Inflammatory macrophage (primary cell): ENCODE data around the gene BRINP2.

Source experiments
- DNase-seq, 2 donors: peaks; one replicate each; pipeline ENCODE4 v3.0.0-alpha.2; 2020 to 2022
- total RNA-seq, 18 experiments: gene quantifications; one replicate each; lab custom pipeline; 2026; ENCODE audit warnings: mixed read lengths in 6 of 18, inconsistent platforms in 2 of 18; lab: John Stamatoyannopoulos, UW

The BRINP2 gene, protein sequence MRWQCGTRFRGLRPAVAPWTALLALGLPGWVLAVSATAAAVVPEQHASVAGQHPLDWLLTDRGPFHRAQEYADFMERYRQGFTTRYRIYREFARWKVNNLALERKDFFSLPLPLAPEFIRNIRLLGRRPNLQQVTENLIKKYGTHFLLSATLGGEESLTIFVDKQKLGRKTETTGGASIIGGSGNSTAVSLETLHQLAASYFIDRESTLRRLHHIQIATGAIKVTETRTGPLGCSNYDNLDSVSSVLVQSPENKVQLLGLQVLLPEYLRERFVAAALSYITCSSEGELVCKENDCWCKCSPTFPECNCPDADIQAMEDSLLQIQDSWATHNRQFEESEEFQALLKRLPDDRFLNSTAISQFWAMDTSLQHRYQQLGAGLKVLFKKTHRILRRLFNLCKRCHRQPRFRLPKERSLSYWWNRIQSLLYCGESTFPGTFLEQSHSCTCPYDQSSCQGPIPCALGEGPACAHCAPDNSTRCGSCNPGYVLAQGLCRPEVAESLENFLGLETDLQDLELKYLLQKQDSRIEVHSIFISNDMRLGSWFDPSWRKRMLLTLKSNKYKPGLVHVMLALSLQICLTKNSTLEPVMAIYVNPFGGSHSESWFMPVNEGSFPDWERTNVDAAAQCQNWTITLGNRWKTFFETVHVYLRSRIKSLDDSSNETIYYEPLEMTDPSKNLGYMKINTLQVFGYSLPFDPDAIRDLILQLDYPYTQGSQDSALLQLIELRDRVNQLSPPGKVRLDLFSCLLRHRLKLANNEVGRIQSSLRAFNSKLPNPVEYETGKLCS
- 0 to 0.24 (median 0) reads per million in 18 experiments for total RNA-seq

DNA sequence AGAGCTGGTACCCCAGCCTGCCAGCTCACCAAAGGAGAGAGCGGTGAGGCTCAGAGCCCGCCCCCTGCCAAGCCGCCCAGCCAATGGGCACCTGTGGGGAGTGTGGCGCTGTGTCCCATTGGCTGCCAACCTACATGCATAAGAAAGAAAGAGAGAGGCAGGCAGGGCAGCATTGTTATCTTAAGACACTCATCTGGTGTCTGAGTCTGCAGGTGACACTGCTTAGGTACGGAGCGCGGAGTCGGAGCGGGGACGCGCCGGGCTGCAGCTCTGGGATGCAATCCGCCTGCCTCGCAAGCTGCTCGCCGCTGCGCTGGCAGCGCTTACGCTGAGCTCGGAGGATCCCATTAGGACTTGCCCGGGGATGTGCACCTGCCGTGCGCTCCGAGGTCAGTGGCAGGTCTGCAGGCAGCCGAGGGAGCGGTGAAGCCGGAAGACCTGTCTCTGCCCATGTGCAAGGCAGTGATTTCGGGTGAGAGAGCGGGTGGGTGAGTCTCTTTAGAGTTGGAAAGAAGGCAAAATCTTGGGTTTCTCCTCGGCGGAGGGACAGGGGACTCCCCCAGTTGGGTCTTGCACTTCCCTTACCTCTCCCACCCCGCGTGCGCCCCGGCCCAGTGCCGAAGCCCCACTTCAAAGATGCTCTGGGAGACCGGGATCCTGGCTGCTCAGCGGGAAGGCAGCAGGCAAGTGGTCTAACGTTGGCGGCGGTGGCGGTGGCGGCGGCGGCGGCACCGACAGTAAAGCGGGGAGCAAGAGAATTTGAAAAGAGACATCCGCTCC, at the start of gene BRINP2:
Gene BRINP2 (plus strand): TSS at position 203 of the 780 bp plus-strand sequence. CDS start 58,919 bp downstream, outside the sequence.
- no peak for DNase-seq

DNA sequence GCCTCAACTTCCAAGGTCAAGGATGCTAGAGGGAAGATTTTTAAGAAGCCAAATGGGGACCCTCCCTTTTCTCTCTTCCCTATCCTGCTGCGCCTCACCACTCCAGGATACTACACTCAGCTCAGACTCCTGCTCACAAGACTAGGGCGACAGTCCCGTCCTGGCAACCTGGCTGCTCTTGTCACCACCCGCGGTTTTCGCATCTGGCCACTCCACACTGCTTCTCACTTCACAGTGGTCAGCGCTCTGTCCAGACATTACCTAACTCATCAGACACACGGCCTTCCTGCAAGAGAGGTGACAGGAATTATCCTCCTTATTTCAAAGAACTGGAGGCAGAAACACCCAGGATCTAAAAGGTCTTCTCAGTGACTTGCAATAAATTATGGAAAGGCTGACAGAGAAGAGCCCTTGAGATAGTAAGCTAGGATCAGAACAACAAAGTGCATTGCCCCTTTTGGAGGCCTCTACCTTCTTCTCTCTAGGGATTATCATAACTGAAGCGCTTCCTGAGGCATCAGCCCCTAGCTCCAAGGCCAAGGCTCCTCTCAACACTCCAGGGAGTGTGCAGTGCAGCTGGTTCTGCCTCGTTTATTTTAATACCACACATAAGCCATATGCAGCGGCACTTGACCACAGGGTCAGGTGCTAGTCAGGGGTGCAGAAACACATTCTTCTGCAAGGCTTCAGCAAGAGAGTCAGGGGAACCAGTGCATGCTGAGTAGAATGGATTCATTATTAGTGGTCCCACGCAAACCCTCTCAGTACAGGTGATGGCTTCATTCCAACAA, 48.1 kb upstream of the BRINP2 start:
- DNase-seq, result no peak

DNA sequence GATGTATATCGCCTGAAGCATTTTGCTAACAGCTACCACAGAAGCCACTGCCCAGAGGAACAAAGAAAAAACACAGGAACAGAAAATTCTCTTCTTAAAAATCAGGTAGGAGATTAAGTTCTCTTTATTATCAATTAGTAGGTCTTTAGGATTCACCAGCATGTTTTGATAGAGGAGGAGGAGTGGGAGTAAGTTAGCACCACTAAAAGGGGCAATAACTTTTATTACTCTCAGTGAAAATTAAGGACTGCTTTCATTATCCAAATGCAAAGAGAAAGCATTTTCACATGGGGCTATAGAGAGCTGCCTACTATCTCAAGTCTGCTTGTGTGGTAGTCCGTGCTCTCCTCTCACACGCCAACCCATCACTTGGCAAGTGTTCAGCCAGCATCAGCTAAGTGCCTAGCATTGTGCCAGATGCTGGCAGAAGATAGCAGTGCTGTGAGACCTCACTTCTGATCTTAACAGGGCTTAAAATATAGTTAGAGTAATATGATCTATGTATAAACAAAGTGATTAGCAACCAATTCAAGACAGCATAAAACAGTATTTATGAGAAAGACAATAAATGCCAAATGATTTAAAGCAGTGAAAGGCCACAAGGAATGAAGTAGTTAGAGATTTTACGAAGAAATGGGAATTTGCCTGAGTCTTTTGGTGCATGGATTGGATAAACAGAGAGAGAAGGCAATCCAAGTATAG, 46.0 kb upstream of the BRINP2 start:
- DNase-seq, result no peak

DNA sequence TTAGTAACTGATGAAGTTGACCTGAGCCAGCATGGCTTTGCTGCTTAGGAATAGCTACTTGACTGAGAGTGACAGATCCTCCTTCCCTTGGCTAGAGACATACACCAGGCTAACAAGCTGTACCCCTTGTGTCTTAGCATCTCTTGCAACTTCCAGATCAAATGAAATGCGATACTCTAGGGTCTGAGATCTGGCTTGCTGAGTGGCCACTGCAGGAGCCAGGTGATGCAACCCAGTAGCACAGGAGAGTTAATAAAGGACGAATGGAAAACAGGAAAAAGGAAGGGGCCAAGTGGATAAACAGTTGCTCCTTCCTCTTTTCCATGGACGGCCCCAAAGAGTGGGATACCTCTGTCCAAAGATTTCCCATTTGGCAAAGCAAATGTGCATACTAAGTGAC, 44.5 kb upstream of the BRINP2 start:
- no peak for DNase-seq

DNA sequence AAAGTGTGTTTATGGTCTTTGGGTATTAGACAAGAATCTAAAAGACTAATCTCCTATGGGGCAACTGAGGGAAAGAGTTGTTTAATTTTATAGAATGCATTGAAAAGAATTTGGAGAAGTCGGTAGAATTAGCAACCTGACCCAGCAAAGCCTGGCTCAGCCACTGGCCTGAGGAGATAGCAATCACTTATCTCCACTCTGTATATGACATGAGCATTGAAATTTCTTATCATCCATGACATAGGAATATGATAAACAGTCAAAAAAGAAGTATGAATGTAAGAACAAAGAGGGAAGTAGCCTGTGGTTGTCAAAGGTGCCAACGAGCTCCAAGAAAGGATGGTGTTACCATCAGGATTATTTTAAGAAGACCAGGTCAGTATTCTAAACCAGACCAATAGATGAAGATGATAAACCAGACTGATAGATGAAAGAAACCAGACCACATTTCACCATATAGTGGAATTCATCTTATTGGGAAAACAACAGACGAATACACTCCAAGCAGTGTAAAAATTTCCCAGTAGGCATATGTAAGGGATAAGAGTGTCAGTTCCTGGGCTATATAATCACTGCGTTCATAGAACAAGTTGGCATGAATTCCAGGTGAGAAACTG, 42.0 kb upstream of the BRINP2 start:
- DNase-seq, result no peak

DNA sequence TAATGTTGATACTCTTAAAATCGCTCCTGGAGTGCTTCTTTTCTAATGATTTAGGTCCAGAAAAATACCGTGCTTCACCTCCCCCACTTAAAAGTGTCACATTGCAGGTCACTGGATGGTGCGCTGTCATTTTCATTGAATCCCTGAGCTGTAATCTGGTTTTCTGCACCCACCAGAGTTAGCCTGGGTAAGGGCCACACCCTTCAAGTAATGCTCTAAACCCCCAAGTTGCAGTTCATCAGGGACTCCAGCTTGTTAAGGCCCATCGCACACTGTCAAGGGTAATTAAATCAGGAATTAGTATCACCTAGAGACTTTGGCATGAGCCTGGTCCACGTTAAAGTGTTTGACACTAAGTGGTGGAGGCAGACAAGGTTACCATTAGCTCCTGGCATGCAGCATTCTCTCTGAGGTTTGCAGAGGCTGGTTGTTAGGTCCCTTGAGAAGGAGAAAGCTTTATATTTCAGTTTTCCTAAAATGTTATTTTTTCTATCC, 40.3 kb upstream of the BRINP2 start:
- DNase-seq, result no peak

DNA sequence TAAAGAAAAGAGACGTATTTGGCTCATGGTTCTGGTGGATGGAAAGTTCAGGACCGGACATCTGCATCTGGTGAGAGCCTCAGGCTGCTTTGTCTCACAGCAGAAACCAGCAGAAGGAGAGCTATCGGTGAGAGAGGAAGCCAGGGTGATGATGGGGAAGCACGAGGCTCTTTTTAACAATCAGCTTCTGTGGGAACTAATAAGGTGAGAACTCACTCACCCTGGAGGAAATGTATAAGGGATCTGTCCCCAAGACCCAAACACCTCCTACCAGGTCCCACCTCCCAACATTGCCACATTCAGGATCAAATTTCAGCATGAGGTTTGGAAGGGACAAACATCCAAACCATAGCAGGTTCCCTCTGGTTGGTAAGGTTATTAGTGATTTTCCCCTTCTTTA, 39.0 kb upstream of the BRINP2 start:
- no peak for DNase-seq

DNA sequence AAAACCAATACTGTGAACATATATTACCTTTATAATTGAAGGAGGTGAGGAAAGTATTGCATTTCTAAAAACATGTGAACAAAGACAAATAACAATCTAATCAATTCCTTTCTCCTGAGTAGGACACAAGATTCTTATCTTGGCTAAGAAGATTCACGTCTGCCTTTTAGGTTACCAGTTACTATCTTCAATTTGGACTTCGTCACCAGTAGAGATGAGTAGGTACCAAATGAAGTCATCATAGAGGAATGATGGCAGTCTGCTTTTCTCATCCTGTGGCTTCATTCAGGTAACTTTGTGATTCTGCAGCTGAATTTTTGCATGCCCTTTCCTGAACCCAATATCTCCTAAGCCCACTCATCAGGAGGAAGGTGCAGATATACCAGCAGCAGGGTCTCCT, 38.6 kb upstream of the BRINP2 start:
- no peak for DNase-seq

DNA sequence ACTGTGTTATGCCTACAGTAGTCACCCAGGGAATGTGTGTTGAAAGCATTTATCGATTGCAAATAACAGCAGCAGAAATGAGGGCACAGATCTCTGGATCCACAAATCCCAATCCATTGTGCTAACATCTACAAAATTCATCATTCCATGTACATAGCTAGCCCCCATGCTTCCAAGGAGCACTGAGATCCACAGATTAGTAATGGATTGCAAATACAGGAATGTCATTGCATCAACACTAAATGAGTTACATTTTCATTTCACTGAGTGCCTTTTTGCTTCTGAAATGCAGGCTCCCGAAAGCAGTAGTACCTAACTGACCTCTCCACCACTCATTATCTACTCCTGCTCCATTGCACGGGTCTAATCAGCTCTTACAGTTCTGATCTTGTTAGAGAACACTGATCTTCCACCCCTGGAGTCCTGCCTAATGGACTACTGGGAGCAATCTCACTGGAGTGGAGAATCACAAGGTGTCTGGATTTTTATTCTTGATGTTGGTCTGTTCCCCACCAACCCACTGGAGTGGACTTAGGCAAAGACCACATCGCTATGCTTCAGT, 36.7 kb upstream of the BRINP2 start:
- DNase-seq, result no peak

DNA sequence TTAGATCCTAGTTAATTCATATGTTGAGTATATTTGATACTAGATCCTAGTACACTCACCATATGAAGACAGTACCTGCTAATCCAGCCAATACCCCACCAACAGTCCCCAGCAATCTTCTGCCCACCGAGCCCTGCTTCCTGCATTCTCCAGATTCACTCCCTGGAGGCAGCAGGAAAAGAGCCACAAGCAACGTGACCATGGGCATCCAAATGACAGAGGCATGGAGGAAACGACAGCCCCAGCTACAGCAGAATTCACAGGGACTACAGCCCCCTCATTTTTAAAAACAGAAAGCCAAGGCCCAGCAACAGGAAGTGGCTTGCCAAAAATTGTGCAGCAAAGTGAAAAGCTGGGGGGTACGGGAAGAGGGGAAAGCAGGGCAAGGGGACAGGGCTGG, 35.5 kb upstream of the BRINP2 start:
- DNase-seq, result no peak

DNA sequence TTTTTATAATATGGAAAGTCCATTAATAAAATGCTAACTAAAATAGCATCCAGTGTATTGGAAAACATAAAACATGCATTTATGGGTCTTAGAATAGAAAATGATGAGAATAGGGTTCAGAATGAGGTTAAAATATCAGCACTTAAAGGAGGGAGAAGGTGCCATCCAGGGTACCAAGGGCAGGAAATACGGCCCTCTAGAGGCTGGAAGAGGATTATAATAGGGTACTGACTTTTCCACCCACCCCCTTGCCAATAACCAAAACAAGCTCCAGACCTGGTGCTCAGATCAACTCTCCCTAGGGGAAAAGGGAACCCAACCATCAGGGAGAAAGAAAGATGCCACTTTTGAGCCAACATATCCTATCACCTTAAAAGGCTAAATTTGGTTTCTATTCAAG, 32.9 kb upstream of the BRINP2 start:
- DNase-seq, result no peak

DNA sequence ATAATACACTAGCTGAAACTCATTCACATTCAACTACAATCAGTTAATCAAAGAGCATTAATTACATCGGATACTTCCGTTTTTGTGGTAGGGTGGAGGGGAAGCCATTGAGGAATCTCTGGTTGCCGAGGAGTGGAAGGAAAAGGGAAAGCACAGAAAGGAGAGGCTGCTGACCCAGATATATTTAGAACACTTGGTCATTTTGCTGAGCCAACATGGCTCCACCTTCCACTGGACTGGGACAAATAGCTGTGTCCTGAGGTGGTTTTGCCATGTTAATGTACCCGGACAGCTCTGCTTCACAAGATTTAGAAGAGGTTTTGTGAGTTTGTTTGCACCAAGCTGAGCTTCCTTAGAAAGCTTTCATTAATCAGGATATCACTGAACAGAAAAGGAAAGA, 32.4 kb upstream of the BRINP2 start:
- DNase-seq, result no peak

DNA sequence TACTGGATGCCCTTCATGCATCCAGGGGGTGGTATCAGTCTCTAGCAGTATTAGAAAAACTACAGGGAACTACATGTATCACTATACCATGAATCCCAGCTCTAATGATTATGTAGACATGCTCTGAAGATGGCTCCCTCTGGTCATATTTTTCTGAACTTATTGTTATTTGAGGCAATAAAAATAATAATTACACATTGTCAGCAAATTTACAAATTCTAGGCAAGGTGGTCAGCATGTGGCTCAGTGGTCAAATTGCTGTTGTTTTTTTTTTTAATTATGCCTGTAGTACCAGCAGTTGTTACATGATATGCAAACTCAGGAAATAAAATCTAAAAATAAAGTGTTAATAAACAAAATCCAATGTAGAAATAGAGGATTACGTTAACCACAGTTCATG, 28.7 kb upstream of the BRINP2 start:
- no peak for DNase-seq

DNA sequence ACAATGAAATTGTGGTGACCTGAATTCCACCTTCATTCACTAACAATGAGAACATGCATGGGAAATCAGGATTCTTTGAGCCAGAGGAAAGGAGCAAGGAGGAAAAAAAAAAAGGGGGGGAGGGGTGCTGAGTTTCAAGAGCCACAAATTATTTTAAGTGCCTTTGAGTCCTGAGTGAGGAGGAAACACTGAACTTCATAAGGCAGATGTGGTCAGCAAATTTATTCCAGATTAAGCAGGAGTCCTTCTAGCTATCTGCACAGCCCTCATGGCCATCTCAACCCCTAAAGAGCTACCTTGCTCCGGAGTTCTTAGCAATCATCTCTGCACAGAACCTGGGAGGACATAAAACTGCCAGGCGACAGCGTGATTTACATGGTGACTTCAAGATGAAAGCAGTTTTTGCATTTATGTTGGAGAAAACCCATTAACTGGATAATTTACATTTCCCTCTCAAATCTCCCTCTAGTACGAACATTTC, 27.9 kb upstream of the BRINP2 start:
- no peak for DNase-seq

DNA sequence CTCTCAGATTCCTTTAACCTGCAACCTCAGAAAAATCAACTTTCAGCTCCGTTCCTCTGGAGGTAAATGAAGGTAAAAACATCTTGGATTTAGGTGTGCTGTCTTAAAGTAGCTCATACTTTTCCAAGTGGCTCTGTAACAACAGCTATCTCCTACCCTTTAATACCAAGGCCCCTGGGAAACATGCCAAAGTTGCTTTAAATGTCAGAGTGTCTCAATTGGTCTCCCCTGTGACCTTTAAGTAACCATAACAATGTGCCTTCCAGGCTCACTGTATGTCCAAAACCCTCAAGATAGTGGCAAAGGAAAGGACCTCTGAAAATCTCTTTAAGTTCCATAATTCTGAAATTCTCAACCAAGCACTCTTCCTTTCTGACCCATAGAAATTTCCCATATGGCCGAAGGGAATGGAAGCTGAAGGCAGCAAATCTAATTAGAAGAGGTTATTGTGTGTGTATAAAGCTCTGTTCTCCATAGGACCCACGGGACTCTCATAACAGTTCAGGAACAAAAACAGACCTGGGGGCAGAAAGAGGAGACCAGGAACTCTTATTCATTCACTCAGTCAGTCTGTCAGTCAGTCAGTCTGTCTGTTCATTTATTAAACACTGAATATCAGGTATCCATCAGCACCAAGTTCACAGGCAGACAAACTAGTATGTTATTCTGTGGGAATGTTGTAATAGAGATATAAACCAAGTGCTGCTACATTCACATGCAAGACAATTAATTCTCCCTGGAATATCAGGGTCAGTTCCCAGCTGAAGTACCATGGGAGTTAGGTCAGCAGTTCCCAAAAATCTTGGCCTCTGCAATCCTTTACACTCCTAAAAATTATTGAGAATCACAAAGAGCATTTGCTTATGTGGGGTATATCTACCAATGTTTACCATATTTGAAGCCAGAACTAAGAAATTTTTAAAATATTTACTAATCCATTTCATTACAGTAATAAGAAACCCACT, 25.4 kb upstream of the BRINP2 start:
- DNase-seq, result no peak

DNA sequence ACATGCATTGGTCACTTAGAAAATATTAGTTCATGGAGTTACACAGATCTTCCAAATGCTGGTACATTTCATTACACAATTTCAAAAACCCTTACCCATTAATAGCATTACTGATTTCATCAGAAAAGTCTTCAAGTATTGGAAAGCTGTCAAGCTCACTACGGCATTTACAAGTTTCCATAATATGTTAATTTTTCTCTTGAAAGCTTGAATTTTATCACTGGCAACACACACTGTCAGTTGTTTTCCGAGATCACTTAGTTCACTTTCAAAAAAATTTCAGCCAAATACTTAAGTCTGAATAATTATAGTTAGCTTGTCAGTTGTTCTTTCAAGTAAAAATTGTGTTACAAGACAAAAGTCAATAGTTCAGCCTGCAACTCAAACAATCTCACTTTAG, 24.3 kb upstream of the BRINP2 start:
- DNase-seq, result no peak

DNA sequence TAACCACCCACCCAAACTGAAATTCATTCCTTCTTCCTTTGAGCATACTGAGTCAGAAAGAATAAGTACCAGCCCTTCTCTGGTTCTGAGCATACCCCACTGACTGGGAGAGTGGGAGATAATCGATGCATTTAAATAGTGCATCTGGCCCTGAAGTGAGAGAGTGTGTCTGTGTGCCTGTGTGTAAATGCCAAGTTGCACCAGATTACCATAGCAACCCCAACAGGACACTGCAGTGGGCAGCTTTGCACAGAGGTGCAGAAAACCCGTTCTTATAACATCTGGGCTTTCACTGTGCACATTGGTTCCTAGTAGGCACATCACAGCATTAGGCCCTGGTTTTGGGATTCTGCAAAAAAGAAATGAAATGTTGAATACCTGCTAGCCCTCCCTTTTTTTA, 8.5 kb upstream of the BRINP2 start:
- DNase-seq, result no peak

DNA sequence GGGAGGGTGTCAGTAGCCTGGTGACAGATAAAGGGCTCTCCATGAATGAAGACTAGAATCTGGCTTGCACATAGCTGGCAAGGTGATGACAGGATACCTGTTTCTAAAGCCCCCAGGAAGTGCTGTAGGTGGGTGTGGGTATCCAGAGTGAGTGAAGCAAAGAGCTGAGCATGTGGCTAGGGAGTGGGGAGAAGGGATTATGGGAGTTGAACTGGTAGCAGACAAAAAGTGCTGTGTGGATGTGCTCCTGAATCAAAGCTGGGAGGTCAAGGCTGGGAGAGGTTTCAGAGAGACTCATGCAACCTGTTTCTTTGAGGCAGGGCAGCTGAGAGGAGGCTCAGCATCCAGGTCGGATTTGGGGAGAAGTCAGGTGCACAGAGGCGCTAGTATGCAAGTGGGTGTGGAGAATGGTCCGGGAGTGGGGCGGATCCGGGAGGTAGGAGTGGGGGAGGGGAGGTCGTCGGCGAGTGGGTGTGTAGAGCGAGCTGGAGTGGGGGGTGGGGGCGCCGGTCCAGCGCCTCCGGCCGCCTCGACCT, 6.8 kb upstream of the BRINP2 start:
- DNase-seq, result no peak
